OCI-LY7 (cell line): ENCODE data around the gene POC1A.
"Not testable (repeated sequence)": the region's sequence is repeated elsewhere in the genome, so short reads cannot be mapped to it uniquely, and the experiment has no call there.

Experiments
- CTCF ChIP-seq: fragments of 200-600 bp; sonication (generic); conservative IDR thresholded peaks from 2 replicates; pipeline ENCODE4 v1.5.1; 2014; ENCODE audit warnings: mild to moderate bottlenecking, antibody characterized with exemption, low read length, moderate library complexity, mixed read lengths
- EZH2phosphoT487 ChIP-seq: fragments of 200-600 bp; sonication (generic); IDR thresholded peaks from 2 replicates; pipeline ENCODE4 v1.6.1; 2018; ENCODE audit warnings: low read depth, borderline replicate concordance, mild to moderate bottlenecking, mixed run types, antibody characterized with exemption, low read length, moderate library complexity, mixed read lengths

- not testable (repeated sequence) for TF ChIP-seq EZH2phosphoT487, CTCF
These were observed 111.2 kb downstream of the POC1A start for GRCh38 chr3:52043039-52043438.
